H1 (cell line): Measurements from ENCODE around the gene CENPP. TPM values are rescaled to one million over a fixed set of nuclear protein-coding genes. Genes with fewer than 3 reads are reported as not detected.

Experiments used
- CTCF ChIA-PET: fragments of 300-600 bp; sonication (Branson Sonifier 250); formaldehyde crosslinking; loops from one replicate; lab custom pipeline; 2021; ENCODE audit not compliant: partially characterized antibody; lab: Charles Lee
- POLR2A ChIA-PET: fragments of 300-600 bp; sonication (Branson Sonifier 250); formaldehyde crosslinking; loops from one replicate; lab custom pipeline; 2021; ENCODE audit warnings: inconsistent platforms; ENCODE audit not compliant: partially characterized antibody; lab: Charles Lee
- DNase-seq, 2 experiments: peaks; one replicate each; pipeline versions ENCODE4 v3.0.0 to v3.0.0-alpha.2; 2010 to 2022; ENCODE audit warnings: low spot score in 2 of 2, low read depth in 1 of 2, mixed read lengths in 1 of 2
- FAIRE-seq: peaks from 2 replicates; lab custom pipeline; 2011; peaks lifted over from hg19 to GRCh38; lab: Jason Lieb, UNC
- H2AFZ ChIP-seq: 2 replicates; pipeline ENCODE4 v1.8.1; 2012; ENCODE audit warnings: low read length, inconsistent platforms
- H2AK5ac ChIP-seq: 2 replicates; pipeline ENCODE4 v1.6.1; 2013; ENCODE audit warnings: low read depth, low read length
- H2BK120ac ChIP-seq: replicated peaks from 2 replicates; pipeline ENCODE3; 2013; ENCODE audit warnings: low read depth, low read length, inconsistent platforms
- H2BK12ac ChIP-seq: 2 replicates; pipeline ENCODE4 v1.6.1; 2013; ENCODE audit warnings: low read depth, low read length
- H2BK15ac ChIP-seq: 2 replicates; pipeline ENCODE4 v1.6.1; 2013; ENCODE audit warnings: low read length
- H2BK20ac ChIP-seq: 2 replicates; pipeline ENCODE4 v1.6.1; 2013; ENCODE audit warnings: low read length
- H2BK5ac ChIP-seq: 2 replicates; pipeline ENCODE4 v1.6.1; 2013; ENCODE audit warnings: low read depth, low read length
- H3K14ac ChIP-seq: 2 replicates; pipeline ENCODE4 v1.6.1; 2013; ENCODE audit warnings: inconsistent platforms; ENCODE audit not compliant: insufficient read length
- H3K18ac ChIP-seq: 2 replicates; pipeline ENCODE4 v1.6.1; 2013; ENCODE audit warnings: low read length; ENCODE audit errors: extremely low read depth
- H3K23ac ChIP-seq: 2 replicates; pipeline ENCODE4 v1.6.1; 2013; ENCODE audit warnings: inconsistent platforms; ENCODE audit not compliant: insufficient read length
- H3K23me2 ChIP-seq: 2 replicates; pipeline ENCODE4 v1.6.1; 2013; ENCODE audit warnings: low read depth, low read length
- H3K27ac ChIP-seq: 2 replicates; pipeline ENCODE4 v1.6.1; 2011; ENCODE audit warnings: low read depth, low read length, inconsistent platforms
- H3K27me3 ChIP-seq, 4 experiments: replicated peaks in 1 of 4; 1 replicate in 1 of 4; 2 replicates in 3 of 4; pipeline versions ENCODE4 v1.6.1 to v1.8.1; 2011 to 2013; ENCODE audit warnings: low read length in 3 of 4, mild to moderate bottlenecking in 3 of 4, inconsistent platforms in 2 of 4, mixed read lengths in 2 of 4, moderate library complexity in 1 of 4; ENCODE audit not compliant: control insufficient read depth in 3 of 4, insufficient read depth in 3 of 4; ENCODE audit errors: extremely low read depth in 1 of 4
- H3K36me3 ChIP-seq, 4 experiments: 2 replicates each; pipeline versions ENCODE4 v1.6.1 to v1.8.1; 2011 to 2013; ENCODE audit warnings: mild to moderate bottlenecking in 4 of 4, low read length in 3 of 4, moderate library complexity in 2 of 4, control low read depth in 1 of 4, inconsistent platforms in 1 of 4; ENCODE audit not compliant: insufficient read depth in 4 of 4, control insufficient read depth in 2 of 4
- H3K4ac ChIP-seq: replicated peaks from 2 replicates; pipeline ENCODE3; 2013; ENCODE audit warnings: low read length, low read depth, mixed read lengths, inconsistent platforms; ENCODE audit not compliant: insufficient read length
- H3K4me1 ChIP-seq, 4 experiments: replicated peaks in 1 of 4; 1 replicate in 1 of 4; 2 replicates in 3 of 4; pipeline versions ENCODE4 v1.6.1 to v1.8.1; 2011 to 2013; ENCODE audit warnings: low read length in 3 of 4, inconsistent platforms in 2 of 4, mixed read lengths in 1 of 4; ENCODE audit not compliant: insufficient read depth in 4 of 4, control insufficient read depth in 3 of 4
- H3K4me2 ChIP-seq, 2 experiments: 2 replicates each; pipeline versions ENCODE4 v1.6.1 to v1.8.1; 2011 to 2013; ENCODE audit warnings: low read depth in 2 of 2, low read length in 2 of 2, control low read depth in 1 of 2, inconsistent platforms in 1 of 2, mild to moderate bottlenecking in 1 of 2; ENCODE audit not compliant: insufficient read depth in 1 of 2
- H3K4me3 ChIP-seq, 4 experiments: fragments of 200-600, 300-600 bp in 1 of 4; sonication (generic), shearing (Covaris generic), sonication (Bioruptor Twin) in 1 of 4; 2 replicates each; pipeline versions ENCODE4 v1.5.1 to v1.8.1; 2011 to 2016; ENCODE audit warnings: low read length in 4 of 4, low read depth in 3 of 4, control low read depth in 2 of 4, inconsistent platforms in 2 of 4, mild to moderate bottlenecking in 2 of 4, mixed read lengths in 1 of 4, moderate library complexity in 1 of 4; ENCODE audit not compliant: insufficient read depth in 2 of 4; ENCODE audit errors: extremely low read depth in 1 of 4
- H3K56ac ChIP-seq: replicated peaks from 2 replicates; pipeline ENCODE3; 2013; ENCODE audit warnings: low read depth, mild to moderate bottlenecking, mixed read lengths, low read length, inconsistent platforms; ENCODE audit not compliant: insufficient read length
- H3K79me1 ChIP-seq: 2 replicates; pipeline ENCODE4 v1.6.1; 2013; ENCODE audit warnings: low read depth, low read length, control low read depth
- H3K79me2 ChIP-seq, 2 experiments: 2 replicates each; pipeline versions ENCODE4 v1.6.1 to v1.8.1; 2012 to 2013; ENCODE audit warnings: low read length in 2 of 2, mild to moderate bottlenecking in 2 of 2, inconsistent platforms in 1 of 2; ENCODE audit not compliant: insufficient read depth in 2 of 2, control insufficient read depth in 1 of 2
- H3K9ac ChIP-seq, 4 experiments: replicated peaks in 1 of 4; 1 replicate in 1 of 4; 2 replicates in 3 of 4; pipeline versions ENCODE4 v1.6.1 to v1.8.1; 2011 to 2013; ENCODE audit warnings: low read depth in 3 of 4, low read length in 3 of 4, control low read depth in 2 of 4, mild to moderate bottlenecking in 2 of 4, moderate library complexity in 2 of 4, inconsistent platforms in 1 of 4; ENCODE audit errors: extremely low read depth in 1 of 4
- H3K9me3 ChIP-seq, 2 experiments: 2 replicates each; pipeline versions ENCODE4 v1.6.1 to v1.8.1; 2012 to 2013; ENCODE audit warnings: mild to moderate bottlenecking in 2 of 2, moderate library complexity in 2 of 2, control low read depth in 1 of 2, inconsistent platforms in 1 of 2, low read depth in 1 of 2, low read length in 1 of 2, mixed read lengths in 1 of 2; ENCODE audit not compliant: insufficient read depth in 2 of 2
- H4K20me1 ChIP-seq, 2 experiments: replicated peaks in 1 of 2; 2 replicates each; pipeline versions ENCODE3 to v1.8.1; 2011 to 2013; ENCODE audit warnings: inconsistent platforms in 2 of 2, low read length in 2 of 2, mild to moderate bottlenecking in 1 of 2; ENCODE audit not compliant: insufficient read depth in 2 of 2, control insufficient read depth in 1 of 2
- H4K5ac ChIP-seq: 2 replicates; pipeline ENCODE4 v1.6.1; 2013; ENCODE audit warnings: low read length, low read depth, mixed read lengths, inconsistent platforms; ENCODE audit not compliant: insufficient read length
- H4K8ac ChIP-seq: 2 replicates; pipeline ENCODE4 v1.8.0; 2013; ENCODE audit warnings: mild to moderate bottlenecking, moderate library complexity, low read length, inconsistent platforms; ENCODE audit not compliant: insufficient read depth; ENCODE audit errors: extremely low read depth
- H4K91ac ChIP-seq: replicated peaks from 2 replicates; pipeline ENCODE3; 2013; ENCODE audit warnings: low read length, mixed read lengths, inconsistent platforms; ENCODE audit not compliant: insufficient read length
- BACH1 ChIP-seq: IDR thresholded peaks from 2 replicates; pipeline ENCODE4 v1.6.1; 2012; ENCODE audit warnings: low read length, improper control_type of control experiment
- BCL11A ChIP-seq, 2 experiments: IDR thresholded peaks; one replicate each; pipeline ENCODE4 v1.6.1; 2011; ENCODE audit warnings: low read depth in 2 of 2, low read length in 2 of 2, mild to moderate bottlenecking in 2 of 2
- CHD1 ChIP-seq: IDR thresholded peaks from 2 replicates; pipeline ENCODE4 v1.6.1; 2012; ENCODE audit warnings: low read depth, low read length, improper control_type of control experiment
- CREB1 ChIP-seq: IDR thresholded peaks from 2 replicates; pipeline ENCODE4 v1.6.1; 2012; ENCODE audit warnings: inconsistent platforms
- EZH2 ChIP-seq: fragments of 200-600 bp; sonication (generic); IDR thresholded peaks from 2 replicates; pipeline ENCODE4 v1.7.1; 2012; ENCODE audit warnings: low read depth, mild to moderate bottlenecking, moderate library complexity, low read length, inconsistent platforms; ENCODE audit not compliant: severe bottlenecking
- FOSL1 ChIP-seq: IDR thresholded peaks from 2 replicates; pipeline ENCODE4 v1.6.1; 2011; ENCODE audit warnings: mild to moderate bottlenecking, low read depth, low read length, moderate library complexity; ENCODE audit not compliant: insufficient read depth
- KDM1A ChIP-seq: fragments of 200-600, 300-600 bp; sonication (generic); IDR thresholded peaks from 2 replicates; pipeline ENCODE4 v1.7.1; 2016; ENCODE audit warnings: mild to moderate bottlenecking, low read length, borderline replicate concordance
- MAFK ChIP-seq: IDR thresholded peaks from 2 replicates; pipeline ENCODE4 v1.6.1; 2012; ENCODE audit warnings: low read depth, mild to moderate bottlenecking, improper control_type of control experiment, low read length
- NANOG ChIP-seq: IDR thresholded peaks from 2 replicates; pipeline ENCODE4 v1.6.1; 2011; ENCODE audit warnings: low read length, low read depth, mild to moderate bottlenecking, inconsistent platforms; ENCODE audit not compliant: insufficient read depth, poor library complexity, severe bottlenecking
- NRF1 ChIP-seq: IDR thresholded peaks from 2 replicates; pipeline ENCODE4 v1.6.1; 2011; ENCODE audit warnings: mild to moderate bottlenecking, low read depth, low read length, improper control_type of control experiment
- PHF8 ChIP-seq: fragments of 200-600 bp; sonication (generic); conservative IDR thresholded peaks from 2 replicates; pipeline ENCODE4 v1.7.1; 2012; ENCODE audit warnings: low read depth, mild to moderate bottlenecking, inconsistent platforms, low read length, moderate library complexity
- SIRT6 ChIP-seq: IDR thresholded peaks from one replicate; pipeline ENCODE4 v1.7.1; 2012; ENCODE audit warnings: low read length, inconsistent platforms
- SIX5 ChIP-seq: IDR thresholded peaks from 2 replicates; pipeline ENCODE4 v1.6.1; 2011; ENCODE audit warnings: mild to moderate bottlenecking, low read depth, low read length
- SP4 ChIP-seq: IDR thresholded peaks from 2 replicates; pipeline ENCODE4 v1.6.1; 2012; ENCODE audit warnings: low read length, inconsistent platforms
- SRF ChIP-seq: IDR thresholded peaks from 2 replicates; pipeline ENCODE4 v1.6.1; 2011; ENCODE audit warnings: mild to moderate bottlenecking, low read depth, low read length, moderate library complexity
- TBP ChIP-seq: IDR thresholded peaks from 2 replicates; pipeline ENCODE4 v1.6.1; 2011; ENCODE audit warnings: low read depth, low read length, improper control_type of control experiment
- TCF12 ChIP-seq: IDR thresholded peaks from 2 replicates; pipeline ENCODE4 v1.6.1; 2011; ENCODE audit warnings: low read depth, mild to moderate bottlenecking, low read length
- polyA plus RNA-seq, 7 experiments: library from polyadenylated mRNA; depleted of rRNA in 3 of 7; stranded (reverse) in 5 of 7; unstranded in 2 of 7; fragments of >200 nt in 5 of 7; fragments of 200-250 nt in 2 of 7; gene quantifications; 1 replicate in 5 of 7; 2 replicates in 1 of 7; 4 replicates in 1 of 7; pipeline versions ENCODE4 v1.2.1 to v1.2.3, GENCODE V29; 2011 to 2013; ENCODE audit warnings: missing spikeins in 2 of 7, mixed read lengths in 2 of 7
- total RNA-seq: library from RNA; stranded (reverse); fragmentation: NEBNext Ultra II Directional; extraction: Animal tissue kit (Norgen Biotek cat#: 25700); gene quantifications from 2 replicates; pipeline ENCODE4 v1.2.1, GENCODE V29; 2021

Gene CENPP
- total and polyA plus RNA-seq, 2 of the 8 experiments (the other 6 are each of a cell fraction or from before 2014, with no cell fraction given) = 2.7 to 10.8 TPM

DNA sequence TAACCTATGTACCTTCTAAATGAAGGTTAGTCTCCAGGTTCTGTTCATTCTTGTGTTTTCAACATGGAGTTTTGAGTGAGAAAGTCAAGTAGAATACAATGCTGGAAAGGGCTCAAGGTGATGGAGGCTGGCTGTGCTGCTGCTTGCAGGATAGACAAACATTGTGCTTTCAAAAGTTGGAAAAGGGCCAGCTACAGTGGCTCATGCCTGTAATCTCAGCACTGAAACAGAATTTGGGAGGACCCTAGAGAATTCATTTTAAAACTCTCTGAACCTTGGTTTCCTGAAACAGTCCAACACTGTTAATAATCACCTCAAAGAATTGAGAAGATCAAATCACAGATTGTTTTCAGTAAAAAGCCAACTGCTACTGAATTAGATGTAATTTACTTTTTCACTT lies 16.9 kb upstream of the CENPP start:
- no peak overlapping the region for H2AK5ac ChIP-seq
- no peak overlapping the region for H3K56ac ChIP-seq
- no peak for FAIRE-seq

More for the DNA sequence above, 16.9 kb upstream of the CENPP start:
- Histone ChIP-seq H3K4me1 (no peaks in the 10 kb centered on the region), H3K79me1 (no peaks in the 10 kb centered on the region), H3K9me3 (no peaks in the 10 kb centered on the region), H3K79me2 (peaks cover 0 to 6% of the 10 kb centered on the region in 2 experiments; a peak in 2 of 4 replicates), H3K23me2 (no peaks in the 10 kb centered on the region), H4K5ac (no peak overlapping the region), H2BK12ac (no peak overlapping the region), H3K14ac (no peak overlapping the region), H2BK20ac (no peak overlapping the region), H3K27ac (no peak overlapping the region), H3K18ac (no peak overlapping the region), H3K9ac (no peak overlapping the region), H3K23ac (no peak overlapping the region), H3K4ac (no peak overlapping the region), H3K27me3 (no peaks in the 10 kb centered on the region), H3K4me2 (no peak overlapping the region), H3K36me3 (peaks cover 26 to 68% (median 57%) of the 10 kb centered on the region in 4 experiments), H2BK5ac (no peak overlapping the region), H2BK15ac (no peak overlapping the region), H4K8ac (no peak overlapping the region), H2AFZ (no peak overlapping the region), H3K4me3 (no peak overlapping the region), H2BK120ac (no peak overlapping the region), H4K91ac (no peak overlapping the region), H4K20me1 (peaks cover 0 to 2% of the 10 kb centered on the region in 2 experiments)
- POLR2A ChIA-PET = interaction anchor here (0.6 to 1.9 kb wide), 7 partner anchors 8 to 102 kb away, joined by 3 to 10 read pairs (median 3); no protein-coding TSS in a partner anchor
- CTCF ChIA-PET = no interaction called here
- TF ChIP-seq SP4 (no peak), TCF12 (no peak), SRF (no peak), KDM1A (no peak), PHF8 (no peak), MAFK (no peak), SIRT6 (no peak), BCL11A (IDR thresholded peaks at IDR 0.05; ENCODE audit: low read depth in 2 of 2, low read length in 2 of 2) (no peak), NRF1 (no peak), CHD1 (no peak), CREB1 (no peak), FOSL1 (no peak), BACH1 (no peak), EZH2 (no peak), SIX5 (no peak), TBP (no peak), NANOG (no peak)
- DNase-seq = no peak
